HCT116 (cell line): ENCODE measurements around the gene UQCC2. TPM values are rescaled to one million over a fixed set of nuclear protein-coding genes. Genes with fewer than 3 reads are reported as not detected.

Experiments used
- ATAC-seq: fragments of 200-7000 bp; cut with Tn5 transposase; 2 replicates; pipeline ENCODE4 v1.9.1; 2020; ENCODE audit warnings: mild to moderate bottlenecking, moderate library complexity
- BruUV-seq: library from RNA; stranded (reverse); fragments of 400-500 nt; replicated peaks from 2 replicates; lab custom pipeline; 2021; lab: Mats Ljungman, UMichigan
- CTCF ChIA-PET: fragments of 300-600 bp; sonication (Branson Sonifier 250); formaldehyde crosslinking; loops from one replicate; lab custom pipeline; 2021; ENCODE audit warnings: antibody characterized with exemption; lab: Charles Lee
- POLR2A ChIA-PET: fragments of 300-600, 350-600 bp; sonication (Branson Sonifier 250); formaldehyde crosslinking; loops from one replicate; lab custom pipeline; 2021; ENCODE audit warnings: antibody characterized with exemption; lab: Charles Lee
- RAD21 ChIA-PET, 2 experiments: fragments of 300-600 bp; sonication (Branson Sonifier 250); formaldehyde crosslinking; loops; one replicate each; lab custom pipeline; 2023; ENCODE audit warnings: low total read pairs in 2 of 2; ENCODE audit not compliant: uncharacterized antibody in 2 of 2, unreplicated experiment in 2 of 2, low non-redundant PET in 1 of 2; lab: Charles Lee
- DNase-seq: peaks from one replicate; pipeline ENCODE4 v3.0.0-alpha.2; 2010; ENCODE audit warnings: low read depth, low spot score
- H2AFZ ChIP-seq: fragments of 200-600 bp; shearing (Covaris generic), sonication (generic); 2 replicates; pipeline ENCODE4 v1.6.1; 2017; ENCODE audit warnings: low read depth, mixed run types, mixed read lengths, antibody characterized with exemption, low read length; ENCODE audit not compliant: poor library complexity, severe bottlenecking
- H3K27ac ChIP-seq: 2 replicates; pipeline ENCODE4 v1.5.1; 2012; ENCODE audit warnings: low read depth, low read length
- H3K27me3 ChIP-seq: fragments of 200-600 bp; sonication (generic); 2 replicates; pipeline ENCODE4 v1.6.1; 2016; ENCODE audit warnings: mixed run types, low read length, mixed read lengths; ENCODE audit not compliant: insufficient read depth
- H3K36me3 ChIP-seq, 2 experiments: fragments of 200-500 bp in 1 of 2; fragments of 200-600 bp in 1 of 2; sonication (Bioruptor generic) in 1 of 2; sonication (generic) in 1 of 2; 2 replicates each; pipeline versions ENCODE4 v1.5.1 to v1.6.1; 2014 to 2016; ENCODE audit warnings: low read length in 2 of 2, inconsistent platforms in 1 of 2, mixed read lengths in 1 of 2, mixed run types in 1 of 2; ENCODE audit not compliant: insufficient read depth in 2 of 2, control insufficient read depth in 1 of 2
- H3K4me1 ChIP-seq, 2 experiments: fragments of 200-600 bp in 1 of 2; sonication (generic) in 1 of 2; 2 replicates each; pipeline versions ENCODE4 v1.5.1 to v1.6.1; 2012 to 2017; ENCODE audit warnings: low read length in 2 of 2, inconsistent platforms in 1 of 2, mild to moderate bottlenecking in 1 of 2, mixed read lengths in 1 of 2, mixed run types in 1 of 2, moderate library complexity in 1 of 2; ENCODE audit not compliant: insufficient read depth in 2 of 2, control insufficient read depth in 1 of 2
- H3K4me2 ChIP-seq: fragments of 200-600 bp; sonication (generic); 2 replicates; pipeline ENCODE4 v1.6.1; 2017; ENCODE audit warnings: mixed run types, low read length, mixed read lengths
- H3K4me3 ChIP-seq, 2 experiments: fragments of 200-600 bp in 1 of 2; sonication (generic) in 1 of 2; replicated peaks in 1 of 2; 2 replicates each; pipeline ENCODE4 v1.5.1; 2011 to 2016; ENCODE audit warnings: low read length in 2 of 2, control low read depth in 1 of 2, low read depth in 1 of 2, mild to moderate bottlenecking in 1 of 2, mixed read lengths in 1 of 2, mixed run types in 1 of 2
- H3K79me2 ChIP-seq: fragments of 200-600 bp; sonication (generic); 2 replicates; pipeline ENCODE4 v1.6.1; 2017; ENCODE audit warnings: mild to moderate bottlenecking, mixed run types, low read length, moderate library complexity, mixed read lengths; ENCODE audit not compliant: insufficient read depth
- H3K9ac ChIP-seq: fragments of 200-600 bp; sonication (generic); 2 replicates; pipeline ENCODE4 v1.6.1; 2016; ENCODE audit warnings: low read length, mixed read lengths
- H3K9me2 ChIP-seq: fragments of 200-600 bp; sonication (generic), shearing (Covaris generic); 2 replicates; pipeline ENCODE4 v1.6.1; 2017; ENCODE audit warnings: mixed run types, mild to moderate bottlenecking, moderate library complexity; ENCODE audit not compliant: insufficient read depth
- H3K9me3 ChIP-seq, 2 experiments: fragments of 200-500 bp in 1 of 2; fragments of 200-600 bp in 1 of 2; sonication (Bioruptor generic) in 1 of 2; sonication (generic) in 1 of 2; 2 replicates each; pipeline ENCODE4 v1.6.1; 2014 to 2017; ENCODE audit warnings: low read length in 2 of 2, mixed read lengths in 2 of 2, inconsistent platforms in 1 of 2, low read depth in 1 of 2, mild to moderate bottlenecking in 1 of 2, mixed run types in 1 of 2, moderate library complexity in 1 of 2; ENCODE audit not compliant: control insufficient read depth in 1 of 2, insufficient read depth in 1 of 2
- H4K20me1 ChIP-seq: fragments of 200-600 bp; sonication (generic), shearing (Covaris generic); 2 replicates; pipeline ENCODE4 v1.6.1; 2017; ENCODE audit warnings: mixed run types, mild to moderate bottlenecking, moderate library complexity; ENCODE audit not compliant: insufficient read depth
- ELF1 ChIP-seq: IDR thresholded peaks from 2 replicates; pipeline ENCODE4 v1.6.1; 2012; ENCODE audit warnings: low read depth, borderline replicate concordance
- EZH2 ChIP-seq: fragments of 200-600 bp; sonication (generic); IDR thresholded peaks from 2 replicates; pipeline ENCODE4 v1.6.1; 2017; ENCODE audit warnings: antibody characterized with exemption, mixed run types
- EZH2phosphoT487 ChIP-seq: fragments of 200-600 bp; IDR thresholded peaks from 2 replicates; pipeline ENCODE4 v1.6.1; 2018; ENCODE audit warnings: antibody characterized with exemption, borderline replicate concordance
- FOSL1 ChIP-seq: IDR thresholded peaks from 2 replicates; pipeline ENCODE4 v1.6.1; 2012; ENCODE audit warnings: low read depth
- POLR2A ChIP-seq: IDR thresholded peaks from 2 replicates; pipeline ENCODE4 v1.7.0; 2011; ENCODE audit warnings: borderline replicate concordance; ENCODE audit not compliant: insufficient read depth, insufficient read length; ENCODE audit errors: extremely low read depth
- POLR2AphosphoS5 ChIP-seq: IDR thresholded peaks from 2 replicates; pipeline ENCODE4 v1.6.1; 2011; ENCODE audit warnings: mild to moderate bottlenecking, low read depth, low read length, moderate library complexity
- RAD21 ChIP-seq: IDR thresholded peaks from 2 replicates; pipeline ENCODE4 v1.6.1; 2012; ENCODE audit warnings: low read depth, mild to moderate bottlenecking
- REST ChIP-seq: IDR thresholded peaks from 2 replicates; pipeline ENCODE4 v1.6.1; 2012; ENCODE audit warnings: low read depth
- SIN3A ChIP-seq: IDR thresholded peaks from 2 replicates; pipeline ENCODE4 v1.6.1; 2012; ENCODE audit warnings: low read depth
- SP1 ChIP-seq: IDR thresholded peaks from 2 replicates; pipeline ENCODE4 v1.6.1; 2012; ENCODE audit warnings: low read depth
- intact Hi-C: fragments of 100-400 bp; cut with micrococcal nuclease; formaldehyde crosslinking; loops from 2 replicates; pipeline ENCODE4 v1.10.0; 2022
- total RNA-seq: library from RNA; stranded (reverse); gene quantifications from one replicate; pipeline ENCODE4 v1.2.1, GENCODE V29; 2021; ENCODE audit not compliant: unreplicated experiment
- TF ChIP-seq, protein P1 (sequence below): IDR thresholded peaks from 2 replicates; pipeline ENCODE4 v1.6.1; 2011; ENCODE audit warnings: mild to moderate bottlenecking, low read length, moderate library complexity; ENCODE audit not compliant: insufficient replicate concordance; ENCODE audit errors: extremely low read depth
- TF ChIP-seq, protein P2 (sequence below): IDR thresholded peaks from 2 replicates; pipeline ENCODE4 v1.6.1; 2012

Gene UQCC2
- total RNA-seq, 1 experiment from 2014 or later, result 95.1 TPM

DNA sequence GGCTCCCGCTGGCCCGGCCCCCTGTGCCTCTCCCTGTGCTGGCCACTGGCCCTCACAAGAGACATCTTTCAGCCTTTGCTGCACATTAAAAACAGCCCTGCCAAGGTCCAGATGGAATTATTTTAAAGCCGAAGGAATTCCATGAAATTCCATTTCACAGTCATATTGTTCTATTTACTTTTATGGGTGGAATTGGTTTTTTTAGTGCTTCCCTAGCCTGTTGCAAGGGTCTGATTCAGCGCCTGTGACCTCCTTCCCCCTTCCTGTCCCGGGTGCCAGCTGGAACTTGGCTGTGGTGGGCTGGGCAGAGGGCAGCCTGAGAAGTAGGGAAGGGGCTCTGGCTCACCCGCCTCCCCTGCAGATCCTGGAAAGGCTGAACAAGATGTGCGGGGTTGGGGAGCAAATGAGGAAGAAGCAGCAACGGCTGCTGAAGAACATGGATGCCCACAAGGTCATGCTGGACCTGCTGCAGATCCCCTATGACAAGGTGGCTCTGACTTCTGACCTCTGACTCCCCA is 34.3 kb downstream of the UQCC2 start:
- Histone ChIP-seq H2AFZ (no peak overlapping the region), H3K27me3 (no peaks in the 10 kb centered on the region), H3K4me2 (no peak overlapping the region), H3K27ac (no peak overlapping the region), H3K9me2 (no peaks in the 10 kb centered on the region), H3K36me3 (peaks cover 35 to 51% of the 10 kb centered on the region in 2 experiments; a peak in 3 of 4 replicates), H3K9ac (no peak overlapping the region), H3K4me1 (no peaks in the 10 kb centered on the region), H3K9me3 (no peaks in the 10 kb centered on the region), H3K79me2 (no peaks in the 10 kb centered on the region), H4K20me1 (no peaks in the 10 kb centered on the region), H3K4me3 (no peak overlapping the region)
- TF ChIP-seq RAD21, result no peak
- TF ChIP-seq REST, result no peak
- TF ChIP-seq SP1, result no peak
- no peak for TF ChIP-seq ELF1
- TF ChIP-seq POLR2AphosphoS5, result no peak
- no peak for TF ChIP-seq EZH2
- no peak for TF ChIP-seq POLR2A
- TF ChIP-seq, protein P1, sequence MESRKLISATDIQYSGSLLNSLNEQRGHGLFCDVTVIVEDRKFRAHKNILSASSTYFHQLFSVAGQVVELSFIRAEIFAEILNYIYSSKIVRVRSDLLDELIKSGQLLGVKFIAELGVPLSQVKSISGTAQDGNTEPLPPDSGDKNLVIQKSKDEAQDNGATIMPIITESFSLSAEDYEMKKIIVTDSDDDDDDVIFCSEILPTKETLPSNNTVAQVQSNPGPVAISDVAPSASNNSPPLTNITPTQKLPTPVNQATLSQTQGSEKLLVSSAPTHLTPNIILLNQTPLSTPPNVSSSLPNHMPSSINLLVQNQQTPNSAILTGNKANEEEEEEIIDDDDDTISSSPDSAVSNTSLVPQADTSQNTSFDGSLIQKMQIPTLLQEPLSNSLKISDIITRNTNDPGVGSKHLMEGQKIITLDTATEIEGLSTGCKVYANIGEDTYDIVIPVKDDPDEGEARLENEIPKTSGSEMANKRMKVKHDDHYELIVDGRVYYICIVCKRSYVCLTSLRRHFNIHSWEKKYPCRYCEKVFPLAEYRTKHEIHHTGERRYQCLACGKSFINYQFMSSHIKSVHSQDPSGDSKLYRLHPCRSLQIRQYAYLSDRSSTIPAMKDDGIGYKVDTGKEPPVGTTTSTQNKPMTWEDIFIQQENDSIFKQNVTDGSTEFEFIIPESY, result no peak
- TF ChIP-seq, protein P2, sequence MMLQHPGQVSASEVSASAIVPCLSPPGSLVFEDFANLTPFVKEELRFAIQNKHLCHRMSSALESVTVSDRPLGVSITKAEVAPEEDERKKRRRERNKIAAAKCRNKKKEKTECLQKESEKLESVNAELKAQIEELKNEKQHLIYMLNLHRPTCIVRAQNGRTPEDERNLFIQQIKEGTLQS, result no peak
- no peak for TF ChIP-seq EZH2phosphoT487
- TF ChIP-seq SIN3A, result no peak
- no peak for TF ChIP-seq FOSL1
- BruUV-seq, result no TSS peak
- ChIA-PET RAD21 (no interaction called here), CTCF (no interaction called here), POLR2A (no interaction called here)
- no peak for DNase-seq
- ATAC-seq, result no peak
- intact Hi-C loops, result no loop called here
